H9 (cell line): ENCODE results near the gene PHAF1. TPM values are rescaled to one million over a fixed set of nuclear protein-coding genes. Genes with fewer than 3 reads are reported as not detected.

Source experiments
- DNase-seq: peaks from one replicate; pipeline ENCODE4 v3.0.0-alpha.2; 2017
- H2AFZ ChIP-seq: one replicate; pipeline ENCODE4 v1.6.1; 2013; ENCODE audit warnings: mild to moderate bottlenecking, low read length, control low read depth, moderate library complexity
- H2AK5ac ChIP-seq: 2 replicates; pipeline ENCODE4 v1.6.1; 2013; ENCODE audit warnings: low read length, control low read depth, mixed read lengths; ENCODE audit not compliant: insufficient read length
- H2BK120ac ChIP-seq: one replicate; pipeline ENCODE4 v1.6.1; 2013; ENCODE audit warnings: low read depth, mild to moderate bottlenecking, low read length, control low read depth, inconsistent platforms; ENCODE audit not compliant: poor library complexity, severe bottlenecking
- H2BK12ac ChIP-seq: 2 replicates; pipeline ENCODE4 v1.6.1; 2013; ENCODE audit warnings: low read length, control low read depth, mixed read lengths, low read depth; ENCODE audit not compliant: insufficient read length
- H2BK15ac ChIP-seq: 2 replicates; pipeline ENCODE4 v1.6.1; 2013; ENCODE audit warnings: low read depth, low read length, control low read depth
- H2BK20ac ChIP-seq: one replicate; pipeline ENCODE4 v1.6.1; 2013; ENCODE audit warnings: low read depth, mild to moderate bottlenecking, low read length, control low read depth, inconsistent platforms; ENCODE audit not compliant: poor library complexity, severe bottlenecking
- H2BK5ac ChIP-seq: 2 replicates; pipeline ENCODE4 v1.6.1; 2013; ENCODE audit warnings: low read length, control low read depth, mixed read lengths; ENCODE audit not compliant: insufficient read length
- H3K14ac ChIP-seq: 2 replicates; pipeline ENCODE4 v1.6.1; 2013; ENCODE audit warnings: low read length, control low read depth; ENCODE audit not compliant: insufficient read depth
- H3K18ac ChIP-seq: 2 replicates; pipeline ENCODE4 v1.6.1; 2013; ENCODE audit warnings: low read depth, mild to moderate bottlenecking, mixed read lengths, low read length, control low read depth; ENCODE audit not compliant: insufficient read length
- H3K23ac ChIP-seq: 2 replicates; pipeline ENCODE4 v1.6.1; 2013; ENCODE audit warnings: low read length, control low read depth, mixed read lengths, low read depth; ENCODE audit not compliant: insufficient read length
- H3K23me2 ChIP-seq: 2 replicates; pipeline ENCODE4 v1.6.1; 2013; ENCODE audit warnings: low read depth, mild to moderate bottlenecking, mixed read lengths, low read length, control low read depth; ENCODE audit not compliant: insufficient read length, poor library complexity, severe bottlenecking
- H3K27ac ChIP-seq: 2 replicates; pipeline ENCODE4 v1.5.1; 2013; ENCODE audit warnings: low read length, control low read depth, mixed read lengths, low read depth; ENCODE audit not compliant: insufficient read length
- H3K27me3 ChIP-seq: 2 replicates; pipeline ENCODE4 v1.6.1; 2013; ENCODE audit warnings: low read length, control low read depth, inconsistent platforms; ENCODE audit not compliant: insufficient read depth
- H3K4ac ChIP-seq: 2 replicates; pipeline ENCODE4 v1.6.1; 2013; ENCODE audit warnings: low read depth, mild to moderate bottlenecking, control low read depth, inconsistent platforms, low read length, moderate library complexity
- H3K4me1 ChIP-seq: 2 replicates; pipeline ENCODE4 v1.6.1; 2013; ENCODE audit warnings: low read length, control low read depth, inconsistent platforms; ENCODE audit not compliant: insufficient read depth
- H3K4me2 ChIP-seq: 2 replicates; pipeline ENCODE4 v1.6.1; 2013; ENCODE audit warnings: low read length, control low read depth, mixed read lengths; ENCODE audit not compliant: insufficient read length, insufficient read depth
- H3K56ac ChIP-seq: 2 replicates; pipeline ENCODE4 v1.6.1; 2013; ENCODE audit warnings: low read depth, mild to moderate bottlenecking, mixed read lengths, low read length, control low read depth; ENCODE audit not compliant: insufficient read length
- H3K79me1 ChIP-seq: 2 replicates; pipeline ENCODE4 v1.6.1; 2013; ENCODE audit warnings: low read depth, mild to moderate bottlenecking, moderate library complexity, low read length, control low read depth, inconsistent platforms; ENCODE audit not compliant: insufficient read depth, poor library complexity, severe bottlenecking
- H3K79me2 ChIP-seq: 2 replicates; pipeline ENCODE4 v1.6.1; 2013; ENCODE audit warnings: low read length, control low read depth, inconsistent platforms; ENCODE audit not compliant: insufficient read depth
- H3K9ac ChIP-seq: 2 replicates; pipeline ENCODE4 v1.6.1; 2013; ENCODE audit warnings: low read length, control low read depth, mixed read lengths; ENCODE audit not compliant: insufficient read length; ENCODE audit errors: extremely low read depth
- H3K9me3 ChIP-seq: one replicate; pipeline ENCODE4 v1.6.1; 2013; ENCODE audit warnings: low read depth, low read length, inconsistent platforms; ENCODE audit not compliant: control insufficient read depth
- H3T11ph ChIP-seq: one replicate; pipeline ENCODE4 v1.6.1; 2013; ENCODE audit warnings: mild to moderate bottlenecking, low read length, control low read depth, inconsistent platforms
- H4K20me1 ChIP-seq: one replicate; pipeline ENCODE4 v1.6.1; 2013; ENCODE audit not compliant: control insufficient read depth, insufficient read length, insufficient read depth
- H4K5ac ChIP-seq: 2 replicates; pipeline ENCODE4 v1.6.1; 2013; ENCODE audit warnings: low read depth, mild to moderate bottlenecking, mixed read lengths, low read length, control low read depth; ENCODE audit not compliant: insufficient read length
- H4K8ac ChIP-seq: replicated peaks from 2 replicates; pipeline ENCODE4 v1.6.1; 2013; ENCODE audit warnings: low read length, control low read depth, mixed read lengths, low read depth; ENCODE audit not compliant: insufficient read length
- H4K91ac ChIP-seq: 2 replicates; pipeline ENCODE4 v1.6.1; 2013; ENCODE audit warnings: low read depth, mild to moderate bottlenecking, moderate library complexity, mixed read lengths, low read length, control low read depth; ENCODE audit not compliant: insufficient read length
- H3K27ac Mint-ChIP-seq, 3 experiments: 2 replicates in 2 of 3; 3 replicates in 1 of 3; pipeline ENCODE4 v1.8.0; 2020 to 2021; ENCODE audit warnings: mixed read lengths in 3 of 3, mild to moderate bottlenecking in 1 of 3, moderate library complexity in 1 of 3
- H3K27me3 Mint-ChIP-seq: 2 replicates; pipeline ENCODE4 v1.8.0; 2021; ENCODE audit warnings: low read depth, mild to moderate bottlenecking, moderate library complexity, mixed read lengths
- H3K36me3 Mint-ChIP-seq, 3 experiments: 2 replicates in 2 of 3; 3 replicates in 1 of 3; pipeline ENCODE4 v1.8.0; 2020 to 2021; ENCODE audit warnings: low read depth in 3 of 3, mixed read lengths in 3 of 3; ENCODE audit not compliant: insufficient read depth in 1 of 3
- H3K4me1 Mint-ChIP-seq, 2 experiments: 2 replicates each; pipeline ENCODE4 v1.8.0; 2020; ENCODE audit warnings: mixed read lengths in 2 of 2
- H3K4me3 Mint-ChIP-seq, 2 experiments: 2 replicates in 1 of 2; 3 replicates in 1 of 2; pipeline ENCODE4 v1.8.0; 2020 to 2021; ENCODE audit warnings: mild to moderate bottlenecking in 2 of 2, mixed read lengths in 2 of 2, moderate library complexity in 1 of 2
- H3K9me3 Mint-ChIP-seq, 2 experiments: 2 replicates in 1 of 2; 3 replicates in 1 of 2; pipeline ENCODE4 v1.8.0; 2020; ENCODE audit warnings: mild to moderate bottlenecking in 2 of 2, mixed read lengths in 2 of 2, moderate library complexity in 1 of 2
- WGBS: extraction: QIAGEN DNeasy Blood & Tissue Kit; methylation state at CpG from one replicate; pipeline ENCODE4 v1.1.7; 2013; ENCODE audit warnings: missing lambda C conversion rate, low lambda C conversion rate, mixed read lengths; ENCODE audit not compliant: insufficient read length; ENCODE audit errors: extremely low coverage; 5-methylcytosine and 5-hydroxymethylcytosine counted together
- total RNA-seq: library from RNA; stranded (reverse); gene quantifications from 2 replicates; pipeline ENCODE4 v1.2.1, GENCODE V29; 2021
- TF ChIP-seq, protein P1 (sequence below): fragments of 200-600 bp; sonication (generic); conservative IDR thresholded peaks from 3 replicates; pipeline ENCODE4 v1.8.0; 2021; ENCODE audit warnings: antibody characterized with exemption, mild to moderate bottlenecking

The PHAF1 gene
- total RNA-seq, 1 experiment from 2014 or later, result 18.8 TPM

DNA sequence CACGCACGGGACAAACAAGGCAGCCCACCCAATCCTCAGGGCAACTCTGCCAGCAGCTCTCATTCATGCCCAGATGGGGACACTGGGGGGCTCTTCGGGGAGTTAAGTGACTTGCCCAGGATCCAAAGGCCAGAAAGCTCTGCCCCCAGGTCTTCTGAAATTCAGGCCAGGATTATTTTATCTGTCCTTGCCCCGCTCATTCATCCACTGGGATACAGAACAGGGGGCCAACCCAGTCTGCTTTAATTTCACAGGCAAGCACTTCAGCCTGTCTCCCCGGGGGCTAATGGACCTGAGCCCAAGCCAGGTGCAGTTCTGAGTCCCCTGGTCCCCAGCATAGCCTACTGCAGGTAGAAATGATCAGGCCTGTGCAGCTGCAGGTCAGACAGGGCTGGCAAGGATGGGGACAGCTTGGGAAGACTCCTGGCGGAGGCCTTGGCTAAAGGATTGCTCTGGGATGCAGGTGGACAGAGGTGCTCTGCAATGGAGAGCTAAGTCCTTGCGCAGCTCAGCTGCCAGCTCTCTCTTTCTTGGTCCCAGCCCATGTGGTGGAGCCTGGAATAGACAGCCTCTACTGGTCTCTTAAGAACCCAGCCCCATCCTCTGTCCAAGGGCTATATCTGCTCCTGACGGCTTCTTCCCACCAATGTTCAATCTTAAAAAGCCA is 41.8 kb downstream of the PHAF1 start:
- no peak overlapping the region for H2AK5ac ChIP-seq
- no peaks in the 10 kb centered on the region for H3K79me1 ChIP-seq
- no peak overlapping the region for H2BK15ac ChIP-seq
- no CpG with 5 or more reads among the region's 8 CpGs for WGBS
- Mint-ChIP-seq H3K27ac (peak overlapping the region in 2 of 3 experiments; percentile 13 to 28; a peak in 1 of 7 replicates), H3K27me3 (peaks cover 57% of the 10 kb centered on the region), H3K9me3 (peaks cover 0 to 5% of the 10 kb centered on the region in 2 experiments; a peak in 3 of 5 replicates), H3K4me1 (peaks cover 10 to 16% of the 10 kb centered on the region in 2 experiments), H3K4me3 (peak overlapping the region; percentile 65 to 80), H3K36me3 (peaks cover 10 to 25% (median 23%) of the 10 kb centered on the region in 3 experiments)
- H3K4ac ChIP-seq, result no peak overlapping the region
- H3K79me2 ChIP-seq, result no peaks in the 10 kb centered on the region
- H2BK5ac ChIP-seq, result no peak overlapping the region
- H4K20me1 ChIP-seq, result no peaks in the 10 kb centered on the region
- H3K9me3 ChIP-seq, result no peaks in the 10 kb centered on the region
- no peak overlapping the region for H3T11ph ChIP-seq
- no peak for DNase-seq
- peaks cover 15% of the 10 kb centered on the region for H3K23me2 ChIP-seq
- H3K9ac ChIP-seq, result no peak overlapping the region
- no peak overlapping the region for H3K27ac ChIP-seq
- no peak overlapping the region for H3K18ac ChIP-seq
- no peak overlapping the region for H4K8ac ChIP-seq
- no peak overlapping the region for H3K23ac ChIP-seq
- TF ChIP-seq, protein P1, sequence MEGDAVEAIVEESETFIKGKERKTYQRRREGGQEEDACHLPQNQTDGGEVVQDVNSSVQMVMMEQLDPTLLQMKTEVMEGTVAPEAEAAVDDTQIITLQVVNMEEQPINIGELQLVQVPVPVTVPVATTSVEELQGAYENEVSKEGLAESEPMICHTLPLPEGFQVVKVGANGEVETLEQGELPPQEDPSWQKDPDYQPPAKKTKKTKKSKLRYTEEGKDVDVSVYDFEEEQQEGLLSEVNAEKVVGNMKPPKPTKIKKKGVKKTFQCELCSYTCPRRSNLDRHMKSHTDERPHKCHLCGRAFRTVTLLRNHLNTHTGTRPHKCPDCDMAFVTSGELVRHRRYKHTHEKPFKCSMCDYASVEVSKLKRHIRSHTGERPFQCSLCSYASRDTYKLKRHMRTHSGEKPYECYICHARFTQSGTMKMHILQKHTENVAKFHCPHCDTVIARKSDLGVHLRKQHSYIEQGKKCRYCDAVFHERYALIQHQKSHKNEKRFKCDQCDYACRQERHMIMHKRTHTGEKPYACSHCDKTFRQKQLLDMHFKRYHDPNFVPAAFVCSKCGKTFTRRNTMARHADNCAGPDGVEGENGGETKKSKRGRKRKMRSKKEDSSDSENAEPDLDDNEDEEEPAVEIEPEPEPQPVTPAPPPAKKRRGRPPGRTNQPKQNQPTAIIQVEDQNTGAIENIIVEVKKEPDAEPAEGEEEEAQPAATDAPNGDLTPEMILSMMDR, result no peak
- no peak overlapping the region for H2AFZ ChIP-seq
- no peak overlapping the region for H4K5ac ChIP-seq
- no peaks in the 10 kb centered on the region for H3K4me1 ChIP-seq
- H2BK120ac ChIP-seq, result no peak overlapping the region
- no peak overlapping the region for H3K56ac ChIP-seq
- H2BK20ac ChIP-seq, result no peak overlapping the region
- H2BK12ac ChIP-seq, result no peak overlapping the region
- no peak overlapping the region for H4K91ac ChIP-seq
- H3K14ac ChIP-seq, result no peak overlapping the region
- H3K27me3 ChIP-seq, result peaks cover 39% of the 10 kb centered on the region
- peak overlapping the region; percentile 65 for H3K4me2 ChIP-seq
